ENCODE data around the gene LRRIQ3. TPM values are rescaled to one million over a fixed set of nuclear protein-coding genes. Genes with fewer than 3 reads are reported as not detected.

LRRIQ3 gene
- total RNA-seq, 1 experiment from 2014 or later = 0.26 TPM

DNA sequence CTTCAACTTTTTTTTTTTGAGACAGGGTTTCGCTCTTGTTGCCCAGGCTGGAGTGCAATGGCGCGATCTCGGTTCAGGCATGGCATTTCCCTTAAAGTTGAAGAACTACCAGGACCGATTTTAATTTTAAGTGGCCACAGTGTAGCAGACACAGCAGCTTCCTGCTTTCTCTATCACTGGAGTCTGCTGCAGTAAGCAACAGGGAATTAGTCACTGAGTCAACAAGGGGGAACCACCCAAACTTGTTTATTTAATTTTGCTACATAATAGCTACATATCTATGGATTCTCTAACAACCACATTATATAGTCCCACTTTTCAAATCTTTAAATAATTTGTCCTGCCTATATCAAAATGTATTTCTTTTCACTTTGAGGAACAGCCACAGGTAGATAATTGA is 24.7 kb upstream of the LRRIQ3 start:
- no peak for DNase-seq
- no peak overlapping the region for H4K5ac ChIP-seq (ENCODE audit: insufficient read length, low read depth, low read length)
- H3K23me2 ChIP-seq (ENCODE audit: insufficient read length, low read depth, low read length, poor library complexity, severe bottlenecking) = no peaks in the 10 kb centered on the region
- no peak overlapping the region for H3K56ac ChIP-seq (ENCODE audit: insufficient read length, low read depth, low read length)
- no peak overlapping the region for H3K23ac ChIP-seq (ENCODE audit: insufficient read length, low read depth, low read length)
- H3K36me3 Mint-ChIP-seq (ENCODE audit: insufficient read depth in 1 of 3, low read depth in 3 of 3) = no peaks in the 10 kb centered on the region
- no peak overlapping the region for H4K91ac ChIP-seq (ENCODE audit: insufficient read length, low read depth, low read length)
- no peak overlapping the region for H2BK5ac ChIP-seq (ENCODE audit: insufficient read length, low read length)
- no peaks in the 10 kb centered on the region for H3K4me1 ChIP-seq (ENCODE audit: insufficient read depth, low read length)
- no peaks in the 10 kb centered on the region for H3K4me1 Mint-ChIP-seq
- no peak overlapping the region for H3K27ac Mint-ChIP-seq
- no peak overlapping the region for H2BK20ac ChIP-seq (ENCODE audit: low read depth, low read length, poor library complexity, severe bottlenecking)
- no peaks in the 10 kb centered on the region for H3K9me3 Mint-ChIP-seq
- no peak overlapping the region for H3K4me3 Mint-ChIP-seq
- no peak overlapping the region for H3K4me2 ChIP-seq (ENCODE audit: insufficient read depth, insufficient read length, low read length)
- H3K9me3 ChIP-seq (ENCODE audit: control insufficient read depth, low read depth, low read length) = no peaks in the 10 kb centered on the region
- no peaks in the 10 kb centered on the region for H3K79me2 ChIP-seq (ENCODE audit: insufficient read depth, low read length)
- no peak overlapping the region for H3K18ac ChIP-seq (ENCODE audit: insufficient read length, low read depth, low read length)
- no peak overlapping the region for H3K4ac ChIP-seq (ENCODE audit: low read depth, low read length)
- no peaks in the 10 kb centered on the region for H3K79me1 ChIP-seq (ENCODE audit: insufficient read depth, low read depth, low read length, poor library complexity, severe bottlenecking)
- no peaks in the 10 kb centered on the region for H3K27me3 ChIP-seq (ENCODE audit: insufficient read depth, low read length)
- H2BK120ac ChIP-seq (ENCODE audit: low read depth, low read length, poor library complexity, severe bottlenecking) = no peak overlapping the region
- WGBS (ENCODE audit: extremely low coverage, insufficient read length, low lambda C conversion rate) = no CpG with 5 or more reads among the region's 5 CpGs
- H2BK12ac ChIP-seq (ENCODE audit: insufficient read length, low read depth, low read length) = no peak overlapping the region
- H3K9ac ChIP-seq (ENCODE audit: extremely low read depth, insufficient read length, low read length) = no peak overlapping the region
- no peak for TF ChIP-seq CTCF (conservative IDR thresholded peaks at IDR 0.05)
- H2BK15ac ChIP-seq (ENCODE audit: low read depth, low read length) = no peak overlapping the region
- H3T11ph ChIP-seq (ENCODE audit: low read length) = no peak overlapping the region
- no peak overlapping the region for H2AFZ ChIP-seq (ENCODE audit: low read length)
- no peak overlapping the region for H3K14ac ChIP-seq (ENCODE audit: insufficient read depth, low read length)
- H2AK5ac ChIP-seq (ENCODE audit: insufficient read length, low read length) = no peak overlapping the region
- no peaks in the 10 kb centered on the region for H4K20me1 ChIP-seq (ENCODE audit: control insufficient read depth, insufficient read depth, insufficient read length)
- no peak overlapping the region for H3K27ac ChIP-seq (ENCODE audit: insufficient read length, low read depth, low read length)
- H4K8ac ChIP-seq (replicated peaks; ENCODE audit: insufficient read length, low read depth, low read length) = no peak overlapping the region
- H3K27me3 Mint-ChIP-seq (ENCODE audit: low read depth) = no peaks in the 10 kb centered on the region; the same call in 1 of the 2 replicates

All from H9 (cell line).